Epithelial cell of prostate (primary cell): ENCODE measurements around the gene UBLCP1.

Experiments
- DNase-seq: peaks from one replicate; pipeline ENCODE4 v3.0.0-alpha.2; 2011; ENCODE audit warnings: low read depth, low spot score
- H3K27ac ChIP-seq: fragments of 450-650 bp; 2 replicates; pipeline ENCODE4 v1.5.1; 2017; ENCODE audit warnings: mild to moderate bottlenecking

Gene UBLCP1

DNA sequence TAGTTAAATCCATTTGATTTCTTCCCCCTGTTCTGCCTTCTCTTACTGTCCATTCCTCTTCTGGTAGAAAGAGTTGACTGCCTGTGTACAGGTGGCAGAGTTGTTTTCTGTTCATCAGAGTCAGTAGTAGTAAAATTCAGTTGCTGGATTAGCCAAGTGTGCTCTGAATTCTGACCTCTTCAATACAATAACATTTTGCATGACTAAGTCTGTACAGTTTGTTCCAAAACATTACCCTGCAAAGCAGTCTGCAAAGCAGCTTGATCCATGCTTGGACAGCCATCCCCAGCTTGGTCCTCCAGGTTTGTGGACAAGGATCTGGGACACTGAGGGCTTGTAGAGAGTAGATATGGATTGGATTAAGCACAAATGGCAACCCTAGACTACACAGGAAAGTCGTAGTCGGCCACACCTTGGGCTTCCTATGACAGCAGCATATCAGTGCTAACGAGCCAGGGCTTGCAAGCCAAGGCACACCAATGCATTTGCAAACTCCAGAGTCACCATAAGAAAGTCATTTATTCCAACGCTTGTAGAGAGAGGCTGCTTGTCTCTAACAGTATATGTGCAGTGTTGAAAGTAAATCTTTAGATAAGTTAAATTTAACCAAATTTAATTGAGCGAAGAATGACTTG is 42.0 kb downstream of the UBLCP1 start:
- H3K27ac ChIP-seq, result no peak overlapping the region
- DNase-seq, result no peak

- no peak for DNase-seq
- no peak overlapping the region for H3K27ac ChIP-seq
Measured at GRCh38 chr5:159309689-159310433, 46.8 kb downstream of the UBLCP1 start.

DNA sequence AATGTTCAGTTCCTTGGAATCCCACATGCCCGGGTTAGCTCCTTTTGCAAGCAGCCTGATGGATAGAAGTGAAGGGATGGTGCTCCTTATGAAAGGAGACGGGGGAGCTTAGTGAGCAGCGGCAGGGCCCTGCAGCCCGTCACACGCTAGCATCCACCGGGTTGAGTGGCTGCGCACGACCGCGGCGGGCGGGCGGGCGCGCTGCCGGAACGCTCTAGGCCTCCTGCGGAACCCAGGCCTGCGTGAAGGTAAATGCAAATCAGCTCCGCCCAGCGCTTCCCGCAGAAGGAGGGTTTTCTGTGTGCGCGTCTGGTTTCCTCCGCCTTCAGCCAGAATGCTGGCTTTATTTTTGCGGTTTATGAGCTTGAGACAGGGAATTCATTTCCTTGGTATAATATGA is 47.4 kb downstream of the UBLCP1 start:
- no peak for DNase-seq
- H3K27ac ChIP-seq, result no peak overlapping the region

- H3K27ac ChIP-seq, result no peak overlapping the region
- DNase-seq, result no peak
Measured at GRCh38 chr5:159311063-159311462, 48.0 kb downstream of the UBLCP1 start.

GRCh38 chr5:159313197-159313596 is 50.1 kb downstream of the UBLCP1 start:
- no peak overlapping the region for H3K27ac ChIP-seq
- no peak for DNase-seq

- no peak for DNase-seq
- no peak overlapping the region for H3K27ac ChIP-seq
Measured at GRCh38 chr5:159316519-159317383, 53.7 kb downstream of the UBLCP1 start.

- DNase-seq, result no peak
- no peak overlapping the region for H3K27ac ChIP-seq
Measured at GRCh38 chr5:159317849-159318248, 54.8 kb downstream of the UBLCP1 start.

GRCh38 chr5:159318448-159318847 is 55.4 kb downstream of the UBLCP1 start:
- no peak overlapping the region for H3K27ac ChIP-seq
- DNase-seq, result no peak

DNA sequence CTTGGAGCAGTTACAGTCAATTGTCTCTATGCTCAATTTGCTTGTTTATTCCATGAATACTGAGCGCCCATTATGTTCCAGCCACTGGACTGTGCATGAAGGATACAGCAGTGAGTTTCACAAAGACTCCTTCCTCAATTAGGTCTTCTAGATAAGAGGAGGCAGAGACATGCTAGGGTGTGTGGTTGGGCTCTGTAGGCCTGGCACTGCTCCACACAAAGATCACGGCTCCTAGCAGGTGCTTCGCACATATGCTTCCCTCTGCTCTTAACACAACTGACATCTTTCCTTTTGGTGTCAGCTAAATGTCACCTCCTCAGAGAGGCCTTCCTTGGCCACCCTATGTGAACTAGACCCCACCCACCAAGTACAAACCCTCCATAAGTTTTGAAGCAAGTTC is 56.3 kb downstream of the UBLCP1 start:
- no peak overlapping the region for H3K27ac ChIP-seq
- DNase-seq, result no peak

- no peak overlapping the region for H3K27ac ChIP-seq
Measured at GRCh38 chr5:159319832-159320231, 56.7 kb downstream of the UBLCP1 start.

GRCh38 chr5:159322180-159322579 is 59.1 kb downstream of the UBLCP1 start:
- no peak for DNase-seq
- no peak overlapping the region for H3K27ac ChIP-seq

More at GRCh38 chr5:159319832-159320231, 56.7 kb downstream of the UBLCP1 start:
- DNase-seq, result no peak

DNA sequence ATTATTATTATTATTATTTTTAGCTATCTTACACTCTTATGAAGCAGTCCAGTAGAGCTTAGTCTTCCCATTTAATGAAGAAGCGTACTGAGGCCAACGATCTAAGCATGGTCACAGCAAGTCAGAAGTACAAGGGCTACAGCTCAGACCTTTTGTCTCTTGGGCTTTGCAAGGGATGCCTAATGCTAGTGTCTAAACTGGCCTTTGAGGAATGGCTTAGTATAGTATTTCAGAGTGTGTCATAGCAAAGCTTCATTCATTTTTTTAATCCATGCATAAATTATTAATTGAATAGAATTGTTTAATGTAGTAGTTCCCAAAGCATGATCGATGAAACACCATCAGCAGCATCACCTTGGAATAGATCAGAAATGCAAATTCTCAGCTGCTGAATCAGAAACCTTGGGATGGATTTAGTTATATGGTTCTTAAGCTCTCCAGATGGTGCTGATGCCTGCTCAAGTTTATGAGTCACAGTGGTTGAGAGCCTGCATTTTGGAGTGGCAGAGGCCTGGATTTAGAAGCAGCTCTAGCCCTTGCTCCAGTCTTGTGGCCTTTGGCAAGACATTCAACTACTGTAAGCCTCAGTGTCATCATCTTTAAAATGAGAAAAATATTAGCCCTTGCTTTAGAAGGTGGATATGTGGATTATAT is 61.1 kb downstream of the UBLCP1 start:
- DNase-seq, result no peak
- H3K27ac ChIP-seq, result no peak overlapping the region

DNA sequence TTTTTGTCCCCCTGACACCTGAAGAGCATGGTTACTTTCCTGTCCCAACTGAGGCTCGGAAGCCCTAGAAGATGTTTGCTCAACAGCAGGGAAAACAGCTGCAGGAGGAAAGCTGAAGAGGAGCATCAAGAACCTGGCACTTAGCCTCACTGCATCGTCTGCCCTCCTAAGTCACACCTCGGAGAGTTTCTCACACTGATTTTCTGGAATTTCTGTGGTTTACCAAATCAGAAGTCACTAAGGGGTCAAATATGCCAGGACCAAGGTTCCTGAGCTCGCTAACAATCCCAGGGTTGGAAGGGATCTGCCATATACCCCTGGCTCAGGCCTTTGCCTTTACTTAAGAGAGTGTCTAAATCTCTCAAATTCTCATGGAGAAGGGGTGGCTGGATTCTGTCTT is 61.9 kb downstream of the UBLCP1 start:
- no peak for DNase-seq

GRCh38 chr5:159330131-159330800 is 67.2 kb downstream of the UBLCP1 start, which contains the start of gene IL12B:
TSS of gene IL12B (minus strand) at chr5:159330487. CDS start at chr5:159326782, 3,705 bp downstream.
- DNase-seq, result no peak

More for the DNA sequence above, 61.9 kb downstream of the UBLCP1 start:
- no peak overlapping the region for H3K27ac ChIP-seq

GRCh38 chr5:159331093-159331973 is 68.2 kb downstream of the UBLCP1 start:
- H3K27ac ChIP-seq, result no peak overlapping the region
- no peak for DNase-seq

More at GRCh38 chr5:159330131-159330800, 67.2 kb downstream of the UBLCP1 start, which contains the start of gene IL12B:
- H3K27ac ChIP-seq, result no peak within 1 kb of the TSS

DNA sequence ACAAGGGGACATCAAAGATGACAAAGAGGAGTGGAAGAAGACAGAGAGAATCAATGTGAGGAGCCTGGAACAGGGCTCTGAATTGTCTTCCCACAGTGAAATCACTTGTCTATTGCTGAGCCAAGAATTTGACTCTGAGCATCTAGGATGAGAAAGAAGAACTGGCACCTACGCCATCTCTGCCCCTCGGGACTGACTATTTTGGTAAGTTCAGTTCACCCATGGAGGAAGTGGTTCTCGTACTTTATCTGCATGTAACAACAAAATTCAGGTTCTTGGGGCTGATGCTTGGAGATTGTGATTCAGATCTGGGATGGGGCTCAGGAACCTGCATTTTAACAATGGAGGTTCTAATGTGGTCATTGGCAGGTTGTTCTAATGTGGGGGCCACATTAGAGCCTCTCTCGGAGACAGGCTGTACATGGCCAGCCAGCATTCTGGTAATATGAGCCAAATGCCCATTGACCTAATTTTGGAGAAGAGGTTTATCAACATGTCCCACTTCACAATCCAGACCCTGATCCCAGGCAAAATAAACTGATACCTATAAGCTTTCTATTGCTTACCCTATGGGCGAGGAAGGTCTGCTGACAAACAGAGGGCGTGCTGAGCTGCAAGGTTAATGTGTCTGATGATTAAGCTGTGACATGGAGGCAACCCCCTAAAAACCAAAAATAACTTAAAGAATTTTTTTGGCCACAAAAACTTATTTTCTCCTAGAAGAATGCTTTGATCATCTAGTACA is 69.9 kb downstream of the UBLCP1 start:
- H3K27ac ChIP-seq, result no peak overlapping the region
- DNase-seq, result no peak

- DNase-seq, result no peak
- no peak overlapping the region for H3K27ac ChIP-seq
Measured at GRCh38 chr5:159333545-159333925, 70.4 kb downstream of the UBLCP1 start.
